Smooth muscle cell of trachea (primary cell): ENCODE results near the gene JADE2. TPM values are rescaled to one million over a fixed set of nuclear protein-coding genes. Genes with fewer than 3 reads are reported as not detected.

Source experiments
- total RNA-seq: library from RNA; depleted of rRNA; stranded (reverse); fragments of >200 nt; gene quantifications from 2 replicates; pipeline ENCODE4 v1.2.1, GENCODE V29; 2014

The JADE2 gene
- total RNA-seq, result 40.7 and 46.5 TPM in 2 replicates

GRCh38 chr5:134524826-134525682 lies at the start of gene JADE2:
JADE2 (plus strand) TSS chr5:134525670; CDS start chr5:134535858, 10,188 bp downstream.

Other genes with a start within 250 kb of the JADE2 start
- 1.3 and 1.8 TPM in 2 replicates for gene CDKL3, start 158.5 kb upstream of the JADE2 start, total RNA-seq
- 17.2 and 29.1 TPM in 2 replicates for gene UBE2B, start 154.1 kb upstream of the JADE2 start, total RNA-seq
- gene CDKN2AIPNL, start 113.8 kb upstream of the JADE2 start, total RNA-seq, result 18.4 and 37.8 TPM in 2 replicates
- 54.7 and 111 TPM in 2 replicates for gene SAR1B, start 107.2 kb downstream of the JADE2 start, total RNA-seq
- gene SEC24A, start 123.1 kb downstream of the JADE2 start, total RNA-seq, result 25.5 and 30.3 TPM in 2 replicates
- 44.5 and 46.4 TPM in 2 replicates for gene CAMLG, start 212.9 kb downstream of the JADE2 start, total RNA-seq
- 15.5 and 31.6 TPM in 2 replicates for gene DDX46, start 233.1 kb downstream of the JADE2 start, total RNA-seq